CD4-positive, CD25-positive, alpha-beta regulatory T cell (primary cell): ENCODE measurements around the gene OPRM1. TPM values are rescaled to one million over a fixed set of nuclear protein-coding genes. Genes with fewer than 3 reads are reported as not detected.
A peak's percentile ranks its signal among the peaks of the same experiment; 100 is the strongest.

Source experiments
- ATAC-seq, 2 donors: fragments of 150-1000 bp; cut with Tn5 transposase; one replicate each; pipeline ENCODE4 v1.10.0; 2021; ENCODE audit warnings: low read depth in 2 of 2, moderate number of reproducible peaks in 2 of 2, moderate library complexity in 1 of 2
- DNase-seq, 3 donors: peaks; one replicate each; pipeline versions ENCODE4 v3.0.0 to v3.0.0-alpha.2; 2012 to 2022; ENCODE audit warnings: mixed read lengths in 1 of 3
- H3K27ac ChIP-seq: one replicate; pipeline ENCODE4 v1.7.0; 2013; ENCODE audit warnings: mild to moderate bottlenecking, low read length; ENCODE audit not compliant: insufficient read depth, poor library complexity, severe bottlenecking
- H3K27me3 ChIP-seq: one replicate; pipeline ENCODE4 v1.7.0; 2013; ENCODE audit warnings: low read length; ENCODE audit not compliant: control insufficient read depth, insufficient read depth
- H3K36me3 ChIP-seq: one replicate; pipeline ENCODE4 v1.7.0; 2013; ENCODE audit warnings: mild to moderate bottlenecking, low read length, moderate library complexity; ENCODE audit not compliant: control insufficient read depth, insufficient read depth
- H3K4me1 ChIP-seq: 2 replicates; pipeline ENCODE4 v1.7.0; 2013; ENCODE audit warnings: mild to moderate bottlenecking, low read length; ENCODE audit not compliant: insufficient read depth, control insufficient read depth, poor library complexity, severe bottlenecking
- H3K4me3 ChIP-seq: one replicate; pipeline ENCODE4 v1.7.0; 2013; ENCODE audit warnings: low read depth, mild to moderate bottlenecking, low read length, moderate library complexity
- H3K9me3 ChIP-seq, 2 experiments: 1 replicate in 1 of 2; 2 replicates in 1 of 2; pipeline ENCODE4 v1.7.0; 2013; ENCODE audit warnings: low read length in 2 of 2, mild to moderate bottlenecking in 1 of 2, moderate library complexity in 1 of 2; ENCODE audit not compliant: control insufficient read depth in 2 of 2
- H3K27ac Mint-ChIP-seq, 3 donors: one replicate each; pipeline ENCODE4 v1.8.0; 2020 to 2022; ENCODE audit warnings: mild to moderate bottlenecking in 3 of 3, mixed read lengths in 3 of 3, moderate library complexity in 2 of 3
- H3K27me3 Mint-ChIP-seq: one replicate; pipeline ENCODE4 v1.8.0; 2022; ENCODE audit warnings: mild to moderate bottlenecking, mixed read lengths
- H3K36me3 Mint-ChIP-seq: one replicate; pipeline ENCODE4 v1.8.0; 2020; ENCODE audit warnings: mixed read lengths
- H3K4me1 Mint-ChIP-seq, 4 donors: one replicate each; pipeline ENCODE4 v1.8.0; 2020 to 2022; ENCODE audit warnings: mixed read lengths in 4 of 4, mild to moderate bottlenecking in 1 of 4
- H3K4me3 Mint-ChIP-seq, 4 donors: one replicate each; pipeline ENCODE4 v1.8.0; 2020 to 2022; ENCODE audit warnings: mild to moderate bottlenecking in 4 of 4, mixed read lengths in 4 of 4, moderate library complexity in 3 of 4
- H3K9me3 Mint-ChIP-seq, 7 donors: one replicate each; pipeline ENCODE4 v1.8.0; 2020 to 2022; ENCODE audit warnings: mixed read lengths in 7 of 7, mild to moderate bottlenecking in 3 of 7, moderate library complexity in 2 of 7
- polyA plus RNA-seq, 4 donors: library from polyadenylated mRNA; unstranded; fragments of 300-500 nt; fragmentation: Illumina TruSeq; gene quantifications; one replicate each; pipeline ENCODE4 v1.2.3, GENCODE V29; 2021
- total RNA-seq: library from RNA; stranded (reverse); gene quantifications from one replicate; pipeline ENCODE4 v1.2.3, GENCODE V29; 2022

Gene OPRM1
- total and polyA plus RNA-seq, 5 donors from 2014 or later, result not detected

- no peaks in the 10 kb centered on the region for H3K4me1 ChIP-seq
These were observed 170.5 kb downstream of the OPRM1 start for GRCh38 chr6:154209555-154209954.

GRCh38 chr6:154210678-154211077, 171.6 kb downstream of the OPRM1 start:
- Histone ChIP-seq H3K27me3 (no peaks in the 10 kb centered on the region), H3K36me3 (peaks cover 94% of the 10 kb centered on the region), H3K4me1 (no peaks in the 10 kb centered on the region), H3K4me3 (no peak overlapping the region), H3K9me3 (no peaks in the 10 kb centered on the region), H3K27ac (no peak overlapping the region)
- H3K4me3 Mint-ChIP-seq, result no peak overlapping the region
- no peak for DNase-seq
- ATAC-seq, result no peak
- no peaks in the 10 kb centered on the region for H3K9me3 Mint-ChIP-seq
- H3K36me3 Mint-ChIP-seq, result peaks cover 68% of the 10 kb centered on the region
- H3K27me3 Mint-ChIP-seq, result no peaks in the 10 kb centered on the region
- H3K27ac Mint-ChIP-seq, result no peak overlapping the region
- peaks cover 27 to 56% (median 42%) of the 10 kb centered on the region in 4 donors for H3K4me1 Mint-ChIP-seq

More at GRCh38 chr6:154209555-154209954, 170.5 kb downstream of the OPRM1 start:
- no peaks in the 10 kb centered on the region for H3K27me3 Mint-ChIP-seq
- peaks cover 69% of the 10 kb centered on the region for H3K36me3 Mint-ChIP-seq
- H3K36me3 ChIP-seq, result peaks cover 97% of the 10 kb centered on the region
- peaks cover 34 to 62% (median 46%) of the 10 kb centered on the region in 4 donors for H3K4me1 Mint-ChIP-seq
- H3K4me3 ChIP-seq, result no peak overlapping the region
- no peak overlapping the region for H3K27ac ChIP-seq
- H3K27ac Mint-ChIP-seq, result no peak overlapping the region
- ATAC-seq (no peak), DNase-seq (no peak)
- H3K9me3 ChIP-seq, result no peaks in the 10 kb centered on the region
- H3K27me3 ChIP-seq, result no peaks in the 10 kb centered on the region
- H3K4me3 Mint-ChIP-seq, result no peak overlapping the region
- H3K9me3 Mint-ChIP-seq, result no peaks in the 10 kb centered on the region

- ATAC-seq (no peak), DNase-seq (no peak)
- Histone ChIP-seq H3K4me3 (no peak overlapping the region), H3K4me1 (peaks cover 8% of the 10 kb centered on the region), H3K36me3 (peaks cover 88% of the 10 kb centered on the region), H3K27me3 (no peaks in the 10 kb centered on the region), H3K9me3 (no peaks in the 10 kb centered on the region), H3K27ac (no peak overlapping the region)
- H3K9me3 Mint-ChIP-seq, result no peaks in the 10 kb centered on the region
- H3K27me3 Mint-ChIP-seq, result no peaks in the 10 kb centered on the region
- H3K27ac Mint-ChIP-seq, result peak overlapping the region in 1 of 3 donors; percentile 31
- H3K36me3 Mint-ChIP-seq, result peaks cover 57% of the 10 kb centered on the region
- H3K4me3 Mint-ChIP-seq, result no peak overlapping the region
- peaks cover 31 to 57% (median 35%) of the 10 kb centered on the region in 4 donors for H3K4me1 Mint-ChIP-seq
These were observed 174.7 kb downstream of the OPRM1 start for GRCh38 chr6:154213782-154214181.

- H3K27ac Mint-ChIP-seq, result peak overlapping the region; percentile 37 to 96 (median 73)
- H3K27ac ChIP-seq, result peak overlapping the region; percentile 26
These were observed 179.3 kb downstream of the OPRM1 start for GRCh38 chr6:154218301-154218700.

GRCh38 chr6:154218787-154219186, 179.7 kb downstream of the OPRM1 start:
- ATAC-seq (peak in 1 of 2 donors; percentile 37), DNase-seq (no peak)
- no peaks in the 10 kb centered on the region for H3K9me3 ChIP-seq
- Mint-ChIP-seq H3K4me1 (peaks cover 38 to 74% (median 50%) of the 10 kb centered on the region in 4 donors), H3K4me3 (peak overlapping the region; percentile 9 to 80 (median 63)), H3K36me3 (peaks cover 61% of the 10 kb centered on the region), H3K27ac (peak overlapping the region; percentile 73 to 96 (median 86)), H3K27me3 (no peaks in the 10 kb centered on the region), H3K9me3 (no peaks in the 10 kb centered on the region)
- peak overlapping the region; percentile 26 for H3K27ac ChIP-seq
- H3K4me3 ChIP-seq, result peak overlapping the region; percentile 42
- no peaks in the 10 kb centered on the region for H3K27me3 ChIP-seq
- peaks cover 34% of the 10 kb centered on the region for H3K4me1 ChIP-seq
- H3K36me3 ChIP-seq, result peaks cover 82% of the 10 kb centered on the region

More at GRCh38 chr6:154218301-154218700, 179.3 kb downstream of the OPRM1 start:
- DNase-seq (no peak), ATAC-seq (no peak)
- H3K36me3 ChIP-seq, result peaks cover 82% of the 10 kb centered on the region
- Mint-ChIP-seq H3K4me3 (peak overlapping the region in 3 of 4 donors; percentile 9 to 80 (median 76)), H3K4me1 (peaks cover 33 to 70% (median 46%) of the 10 kb centered on the region in 4 donors), H3K27me3 (no peaks in the 10 kb centered on the region), H3K9me3 (no peaks in the 10 kb centered on the region), H3K36me3 (peaks cover 60% of the 10 kb centered on the region)
- peaks cover 29% of the 10 kb centered on the region for H3K4me1 ChIP-seq
- H3K4me3 ChIP-seq, result peak overlapping the region; percentile 42
- no peaks in the 10 kb centered on the region for H3K27me3 ChIP-seq
- H3K9me3 ChIP-seq, result no peaks in the 10 kb centered on the region

- H3K36me3 Mint-ChIP-seq, result peaks cover 56% of the 10 kb centered on the region
- H3K27ac Mint-ChIP-seq, result peak overlapping the region; percentile 73 to 96 (median 86)
- ATAC-seq, result no peak
- peak overlapping the region in 3 of 4 donors; percentile 9 to 76 (median 50) for H3K4me3 Mint-ChIP-seq
- no peaks in the 10 kb centered on the region for H3K9me3 Mint-ChIP-seq
- Histone ChIP-seq H3K27ac (no peak overlapping the region), H3K9me3 (no peaks in the 10 kb centered on the region), H3K27me3 (no peaks in the 10 kb centered on the region), H3K4me1 (peaks cover 38% of the 10 kb centered on the region), H3K4me3 (peak overlapping the region; percentile 42), H3K36me3 (peaks cover 77% of the 10 kb centered on the region)
- H3K4me1 Mint-ChIP-seq, result peaks cover 43 to 74% (median 55%) of the 10 kb centered on the region in 4 donors
- no peak for DNase-seq
- no peaks in the 10 kb centered on the region for H3K27me3 Mint-ChIP-seq
These were observed 180.2 kb downstream of the OPRM1 start for GRCh38 chr6:154219250-154219649.

GRCh38 chr6:154222716-154223115, 183.7 kb downstream of the OPRM1 start:
- no peak for DNase-seq
- Histone ChIP-seq H3K36me3 (peaks cover 62% of the 10 kb centered on the region), H3K27ac (no peak overlapping the region), H3K9me3 (no peaks in the 10 kb centered on the region), H3K27me3 (no peaks in the 10 kb centered on the region), H3K4me3 (no peak overlapping the region), H3K4me1 (peaks cover 65% of the 10 kb centered on the region)
- Mint-ChIP-seq H3K27ac (peak overlapping the region; percentile 63 to 92 (median 81)), H3K27me3 (no peaks in the 10 kb centered on the region), H3K4me1 (peaks cover 48 to 87% (median 65%) of the 10 kb centered on the region in 4 donors), H3K4me3 (no peak overlapping the region), H3K36me3 (peaks cover 56% of the 10 kb centered on the region), H3K9me3 (no peaks in the 10 kb centered on the region)
- ATAC-seq, result no peak

- H3K4me1 Mint-ChIP-seq, result peaks cover 46 to 87% (median 63%) of the 10 kb centered on the region in 4 donors
- peaks cover 50% of the 10 kb centered on the region for H3K36me3 Mint-ChIP-seq
- Histone ChIP-seq H3K4me1 (peaks cover 67% of the 10 kb centered on the region), H3K36me3 (peaks cover 58% of the 10 kb centered on the region), H3K27ac (peak overlapping the region; percentile 30), H3K4me3 (peak overlapping the region; percentile 16), H3K27me3 (no peaks in the 10 kb centered on the region), H3K9me3 (no peaks in the 10 kb centered on the region)
- no peaks in the 10 kb centered on the region for H3K27me3 Mint-ChIP-seq
- no peaks in the 10 kb centered on the region for H3K9me3 Mint-ChIP-seq
- peak overlapping the region in 1 of 4 donors; percentile 7 for H3K4me3 Mint-ChIP-seq
- H3K27ac Mint-ChIP-seq, result peak overlapping the region; percentile 63 to 92 (median 81)
- DNase-seq, result no peak
- ATAC-seq, result no peak
These were observed 184.3 kb downstream of the OPRM1 start for GRCh38 chr6:154223296-154223695.
